ENCODE results near the gene PCSK1N.

- TF ChIP-seq POLR2A (IDR thresholded peaks at IDR 0.05; ENCODE audit: extremely low read depth, insufficient read length) (no peak), CTCF (IDR thresholded peaks at IDR 0.05; ENCODE audit: low read depth, low read length) (no peak)
These were observed 19.2 kb downstream of the PCSK1N start for GRCh38 chrX:48816014-48816810.
